GM10847 (cell line): Measurements from ENCODE around the gene INSL3.

ENCODE experiments used
- POLR2A ChIP-seq: IDR thresholded peaks from 2 replicates; pipeline ENCODE4 v1.6.1; 2011; ENCODE audit not compliant: insufficient read length; ENCODE audit errors: extremely low read depth

INSL3 gene

DNA sequence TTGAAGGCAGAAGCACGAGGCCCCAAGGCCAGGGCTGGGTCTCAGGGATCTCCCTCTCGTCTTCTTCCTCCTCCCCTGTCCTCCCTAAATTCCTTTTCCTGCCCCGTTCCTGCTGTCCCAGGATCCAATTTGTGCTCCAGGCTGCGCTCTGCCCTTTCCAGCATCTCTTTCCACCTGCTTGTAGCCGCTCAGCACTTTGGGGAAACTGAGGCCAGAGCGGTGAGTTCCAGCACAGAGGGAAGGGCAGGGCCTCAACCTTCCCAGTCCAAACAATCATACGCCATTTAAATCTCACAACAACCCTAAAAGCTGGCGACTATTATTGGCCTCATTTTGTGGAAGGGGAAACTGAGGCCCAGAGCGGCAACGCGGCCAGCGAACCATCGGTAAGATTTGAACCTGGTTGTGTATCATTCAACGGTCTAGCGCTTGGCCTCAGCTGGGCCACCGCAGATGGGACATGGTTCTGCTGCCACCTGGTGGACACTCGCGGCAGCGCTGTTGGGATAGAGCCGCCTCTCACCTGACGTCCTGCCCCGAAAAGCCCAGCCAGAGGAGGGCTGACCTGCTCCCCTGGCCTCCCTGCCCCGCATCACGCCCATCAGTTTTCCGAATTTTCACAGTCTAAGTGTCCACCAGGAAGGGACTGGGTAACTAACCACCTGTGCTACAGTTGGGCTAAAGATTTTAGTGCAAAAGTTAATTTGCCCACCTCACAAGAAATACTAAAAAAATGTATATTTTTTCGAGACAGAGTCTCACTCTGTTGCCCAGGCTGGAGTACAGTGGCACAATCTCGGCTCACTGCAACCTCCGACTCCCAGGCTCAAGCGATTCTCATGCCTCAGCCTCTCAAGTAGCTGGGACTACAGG, 34.2 kb upstream of the INSL3 start:
- no peak for TF ChIP-seq POLR2A

DNA sequence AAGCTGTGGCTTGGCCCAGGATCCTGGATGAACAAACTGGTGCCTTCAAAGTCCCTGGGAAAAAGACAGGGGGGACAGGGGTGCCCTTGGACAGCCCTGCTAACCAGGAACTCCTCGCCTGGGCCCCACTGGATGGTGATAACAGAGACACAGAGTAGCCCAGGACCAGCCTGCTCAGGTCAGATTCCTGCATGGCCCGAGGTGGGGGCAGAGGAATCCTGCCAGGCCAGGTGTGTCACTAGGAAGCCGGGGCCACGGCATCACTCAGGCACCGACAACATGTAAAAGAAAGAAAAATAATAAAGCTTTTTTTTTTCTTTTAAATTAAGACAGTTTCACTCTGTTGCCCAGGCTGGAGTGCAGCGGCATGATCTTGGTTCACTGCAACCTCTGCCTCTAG, 32.7 kb upstream of the INSL3 start:
- no peak for TF ChIP-seq POLR2A

DNA sequence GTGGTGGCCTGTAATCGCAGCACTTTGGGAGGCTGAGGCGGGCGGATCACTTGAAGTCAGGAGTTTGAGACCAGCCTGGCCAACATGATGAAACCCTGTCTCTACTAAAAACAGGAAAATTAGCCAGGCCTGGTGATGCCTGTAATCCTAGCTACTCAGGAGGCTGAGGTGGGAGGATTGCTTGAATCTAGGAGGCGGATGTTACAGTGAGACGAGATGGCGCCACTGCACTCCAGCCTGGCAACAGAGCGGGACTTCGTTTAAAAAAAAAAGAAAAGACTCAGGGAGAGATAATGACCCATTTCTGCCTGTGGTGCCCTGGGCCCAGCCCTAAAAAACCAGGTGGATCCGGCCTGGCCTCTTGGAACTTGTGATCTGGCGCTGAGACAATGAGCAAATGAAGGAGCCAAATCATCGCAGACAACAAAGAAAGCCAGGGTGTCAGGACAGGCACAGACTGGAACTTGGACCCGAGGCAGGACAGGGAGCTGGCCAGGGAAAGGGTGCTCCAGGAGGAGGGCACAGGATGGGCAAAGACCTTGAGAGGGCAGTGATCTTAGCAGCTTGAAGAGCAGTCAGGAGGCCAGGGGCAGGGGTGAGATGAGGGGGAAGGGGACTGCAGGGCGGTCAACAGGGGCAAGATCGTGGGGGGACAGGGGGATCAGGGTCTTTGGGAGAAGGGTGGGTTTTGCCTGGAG, 27.4 kb upstream of the INSL3 start:
- TF ChIP-seq POLR2A = no peak

DNA sequence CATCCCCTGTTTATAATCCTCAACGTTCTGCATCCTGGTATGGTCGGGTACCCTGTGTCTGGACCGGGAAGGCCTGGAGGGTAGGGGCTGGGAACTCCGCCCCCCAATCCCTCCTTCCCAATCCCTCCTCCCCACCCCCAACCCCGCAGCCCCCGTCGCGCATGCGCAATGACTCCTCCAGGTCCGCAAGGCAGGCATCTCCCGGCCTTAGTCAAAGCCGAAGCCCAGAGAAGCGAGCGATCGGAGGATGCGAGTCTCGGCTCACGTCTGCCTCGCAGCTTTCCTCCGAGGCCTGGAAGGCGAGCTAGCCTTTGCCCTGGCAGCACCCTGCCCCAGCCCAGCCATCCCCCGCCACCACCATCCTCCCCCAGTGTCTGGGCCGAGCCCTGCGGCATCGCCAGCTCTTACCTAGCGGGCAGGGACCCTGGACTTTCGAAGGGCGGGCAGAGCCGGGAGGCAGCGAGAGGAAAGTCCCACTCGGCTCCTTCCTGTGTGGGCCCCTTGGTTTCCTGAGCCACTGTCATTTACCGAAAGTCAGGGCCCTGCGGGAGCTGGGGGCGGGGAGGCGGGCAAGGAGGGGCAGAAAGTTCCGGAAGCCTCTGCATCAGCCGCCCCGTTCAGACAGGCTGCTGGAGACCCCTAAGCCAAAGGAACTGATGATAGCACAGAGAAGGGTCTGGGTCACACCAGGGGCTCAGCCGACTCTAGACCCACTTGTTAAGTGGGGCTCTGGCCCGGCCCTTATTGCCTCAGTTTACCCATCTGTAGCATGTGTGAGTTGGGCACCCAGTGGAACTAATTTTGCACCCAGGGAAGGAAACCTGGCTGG, 26.4 kb upstream of the INSL3 start, which contains the start of gene JAK3:
Gene JAK3, minus strand, starts transcription at position 445 of the 829 bp plus-strand sequence. CDS start 3,565 bp downstream, outside the sequence.
- TF ChIP-seq POLR2A = peak; percentile 77

DNA sequence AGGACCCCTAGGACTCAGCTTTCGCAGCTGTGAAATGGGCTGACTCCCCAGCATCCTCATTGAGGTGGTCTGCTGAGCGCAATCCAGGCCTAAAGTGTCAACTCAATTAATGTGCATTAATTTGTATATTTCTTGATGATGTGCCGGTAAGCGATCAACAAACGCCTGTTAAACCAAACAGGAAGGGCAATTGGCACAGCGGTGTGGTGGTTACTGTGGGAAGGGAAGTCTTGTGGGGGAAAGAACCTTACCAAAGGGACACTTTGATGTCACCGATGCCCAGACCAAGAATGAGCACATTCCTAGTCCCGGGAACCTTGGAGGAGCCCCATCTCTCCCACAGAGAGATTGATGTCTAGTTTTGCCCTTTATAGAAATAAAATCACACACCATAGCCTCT, 24.8 kb upstream of the INSL3 start:
- TF ChIP-seq POLR2A = no peak

DNA sequence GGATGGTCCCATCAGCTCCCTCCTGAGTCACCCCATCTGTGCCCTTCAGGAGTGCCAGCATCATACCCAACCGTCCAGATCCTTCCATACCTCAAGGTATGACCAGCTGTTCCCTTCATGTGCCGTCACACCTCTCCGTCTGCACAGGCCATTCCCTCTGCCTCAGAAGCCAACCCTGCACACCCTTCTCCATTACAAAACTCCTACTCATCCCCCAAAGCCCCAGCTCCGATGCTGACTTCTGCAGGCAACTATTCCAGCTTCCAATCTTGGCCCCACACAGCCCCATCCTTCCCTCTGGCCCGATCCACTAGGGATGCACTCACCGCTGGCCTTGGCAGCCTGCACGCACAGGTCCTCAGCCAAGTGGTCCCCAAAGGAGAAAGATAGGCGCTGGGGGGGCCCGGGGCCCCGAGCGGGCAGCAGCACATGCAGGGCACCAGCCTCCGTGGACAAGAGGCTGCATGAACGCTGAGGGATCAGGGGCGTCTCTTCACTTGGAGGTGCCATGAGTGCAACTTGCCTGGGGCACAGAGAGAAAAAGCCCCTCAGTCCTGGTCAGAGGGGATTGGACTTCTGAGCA, 22.7 kb upstream of the INSL3 start:
- no peak for TF ChIP-seq POLR2A

DNA sequence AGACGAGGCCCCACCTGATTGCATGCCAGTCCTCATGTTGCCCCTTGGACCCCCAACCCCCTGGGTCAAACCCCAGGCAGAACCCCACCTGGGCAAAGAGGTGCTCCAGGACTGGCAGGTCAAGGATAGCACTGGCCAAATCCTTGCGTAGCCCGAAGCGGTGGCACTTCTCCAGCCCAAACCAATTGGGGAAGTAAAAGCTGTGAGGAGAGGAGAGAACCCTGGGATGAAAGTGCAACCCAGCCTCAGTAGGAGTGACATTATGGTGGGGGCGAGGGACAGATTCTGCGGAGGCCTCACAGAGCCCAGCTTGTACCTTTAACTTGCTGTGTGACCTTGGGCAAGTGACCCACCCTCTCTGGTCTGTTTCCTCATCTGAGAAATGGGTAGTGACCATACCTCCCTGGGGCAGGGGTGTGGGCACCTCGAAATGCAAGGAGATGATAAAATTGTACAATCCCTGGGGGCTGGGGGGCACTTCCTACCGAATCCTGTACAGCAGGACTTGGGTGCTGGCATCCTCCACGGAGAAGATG, 22.0 kb upstream of the INSL3 start:
- no peak for TF ChIP-seq POLR2A

DNA sequence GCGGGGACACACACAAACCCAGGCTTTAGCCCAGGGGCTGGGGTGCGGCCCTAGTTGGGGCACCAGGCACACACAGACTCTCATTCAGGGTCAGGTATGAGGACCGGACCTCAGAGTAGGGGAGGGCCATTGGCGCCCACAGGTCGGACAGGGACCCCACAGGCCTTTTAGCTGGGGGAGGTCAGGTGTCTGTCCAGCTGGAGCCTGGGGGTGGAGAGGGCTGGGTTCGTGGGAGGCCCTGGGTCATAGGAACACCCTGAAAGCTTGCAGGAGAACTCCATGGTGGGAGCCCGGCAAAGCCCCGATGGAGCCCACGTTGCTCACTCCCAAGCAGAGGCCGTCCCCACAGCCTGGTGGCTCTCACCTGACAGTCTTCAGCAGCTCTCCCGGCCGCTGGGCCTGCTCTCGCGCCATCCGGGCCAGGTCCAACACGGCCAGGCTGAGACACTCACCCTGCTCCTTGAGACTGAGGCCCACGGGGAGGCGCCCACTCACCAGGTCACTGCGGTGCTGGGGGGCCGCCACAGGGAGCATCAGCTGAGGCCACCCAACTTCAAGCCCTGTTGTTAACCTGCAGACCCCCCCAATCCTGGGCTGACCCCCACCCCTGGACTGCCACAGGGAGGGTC, 21.5 kb upstream of the INSL3 start:
- no peak for TF ChIP-seq POLR2A

DNA sequence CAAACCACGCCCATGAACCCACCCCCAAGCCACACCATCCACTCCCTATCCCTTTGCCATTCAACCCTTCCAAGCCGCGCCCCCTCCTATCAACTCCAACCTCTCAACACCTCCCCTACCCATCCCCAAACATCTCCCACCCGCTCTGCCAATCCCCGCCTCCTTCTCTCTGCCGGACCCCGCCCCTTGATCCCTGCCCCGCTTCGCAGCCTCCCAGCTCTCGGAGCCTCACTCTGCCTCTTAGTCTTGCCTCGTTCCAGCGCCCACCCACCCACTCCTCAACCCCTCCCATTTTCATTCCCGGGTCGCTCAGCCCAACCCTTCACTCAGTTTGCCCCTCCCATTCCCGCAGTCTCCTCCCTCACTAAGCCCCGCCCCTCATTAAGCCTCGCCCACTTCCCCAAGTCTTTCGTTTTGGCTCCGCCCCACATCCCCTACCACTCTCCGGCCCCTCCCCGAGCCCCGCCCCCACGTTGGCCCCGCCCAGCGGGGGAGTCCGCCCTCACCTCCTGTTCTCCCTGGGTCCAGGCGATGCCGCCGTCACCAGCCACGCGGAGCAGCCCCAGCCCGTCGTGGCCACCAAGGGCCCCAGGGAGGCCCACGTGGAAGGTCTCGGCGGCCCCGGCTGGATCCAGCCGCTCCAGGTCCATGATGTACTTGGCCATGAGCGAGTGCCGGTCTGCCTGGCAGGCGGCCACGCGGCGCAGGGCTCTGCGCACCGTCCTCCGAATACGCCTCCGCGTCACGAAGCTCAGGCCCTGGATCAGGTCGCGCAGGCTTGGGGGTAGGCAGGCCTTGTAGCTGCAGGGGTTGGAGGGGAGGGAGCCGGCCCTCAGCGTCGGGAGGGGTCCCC, 20.7 kb upstream of the INSL3 start:
- TF ChIP-seq POLR2A = no peak

DNA sequence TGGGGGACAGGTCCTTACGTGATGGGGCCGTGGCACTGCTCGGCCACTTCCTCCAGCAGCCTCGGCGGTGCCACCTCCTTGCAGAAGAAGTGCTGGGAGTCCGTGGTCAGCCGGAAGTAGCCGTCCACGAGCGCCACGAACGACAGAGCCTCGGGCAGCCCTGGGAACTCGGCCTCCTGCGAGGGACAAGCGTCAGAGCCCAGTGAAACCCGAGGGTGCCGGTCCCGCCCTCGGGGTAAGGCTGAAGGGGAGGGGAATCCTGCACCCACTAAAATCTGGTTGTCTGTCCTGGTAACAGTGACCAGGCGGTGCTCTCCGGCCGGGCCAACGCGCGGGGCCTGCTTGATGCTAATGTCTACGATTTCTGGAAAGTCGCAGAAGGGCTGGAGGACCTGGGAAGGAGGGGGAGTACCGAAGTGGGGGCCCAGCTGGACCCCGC, 20.1 kb upstream of the INSL3 start:
- no peak for TF ChIP-seq POLR2A

DNA sequence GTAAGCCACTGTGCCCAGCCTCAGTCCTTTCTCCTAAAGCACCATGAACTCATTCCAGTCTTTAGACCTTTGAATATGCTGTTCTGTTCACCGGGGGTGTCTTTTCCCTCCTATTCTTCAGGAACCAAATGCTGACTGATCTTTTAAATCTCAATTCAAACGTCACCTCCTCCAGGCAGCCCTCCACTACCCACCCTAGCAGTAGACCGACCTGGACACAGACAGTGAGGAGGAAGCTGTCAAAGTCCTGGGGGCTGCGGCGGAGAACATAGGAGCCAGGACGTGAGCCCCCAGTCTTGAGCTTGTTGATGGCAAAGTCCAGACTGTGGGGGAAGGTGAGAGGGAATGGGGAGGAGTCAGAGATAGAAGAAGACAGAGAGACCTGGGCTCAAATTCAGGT, 18.7 kb upstream of the INSL3 start:
- no peak for TF ChIP-seq POLR2A

DNA sequence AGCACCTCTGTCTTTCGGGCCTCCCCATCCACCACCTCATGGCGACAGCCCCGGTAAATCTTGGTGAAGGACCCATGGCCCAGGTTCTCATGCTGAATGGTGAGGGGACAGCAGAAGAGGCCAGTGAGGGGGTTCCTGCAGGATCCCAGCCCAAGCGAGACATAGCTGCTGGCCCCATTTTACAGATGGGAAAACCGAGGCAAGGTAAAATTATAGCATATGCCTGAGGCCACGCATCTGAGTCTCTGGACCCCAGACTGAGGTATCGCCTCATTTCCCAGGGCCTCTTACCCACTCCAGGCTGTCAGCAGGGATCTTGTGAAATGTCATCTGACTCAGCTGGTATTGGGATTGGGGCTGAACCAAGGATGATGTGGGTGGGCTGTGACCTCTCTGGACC, 16.7 kb upstream of the INSL3 start:
- no peak for TF ChIP-seq POLR2A

DNA sequence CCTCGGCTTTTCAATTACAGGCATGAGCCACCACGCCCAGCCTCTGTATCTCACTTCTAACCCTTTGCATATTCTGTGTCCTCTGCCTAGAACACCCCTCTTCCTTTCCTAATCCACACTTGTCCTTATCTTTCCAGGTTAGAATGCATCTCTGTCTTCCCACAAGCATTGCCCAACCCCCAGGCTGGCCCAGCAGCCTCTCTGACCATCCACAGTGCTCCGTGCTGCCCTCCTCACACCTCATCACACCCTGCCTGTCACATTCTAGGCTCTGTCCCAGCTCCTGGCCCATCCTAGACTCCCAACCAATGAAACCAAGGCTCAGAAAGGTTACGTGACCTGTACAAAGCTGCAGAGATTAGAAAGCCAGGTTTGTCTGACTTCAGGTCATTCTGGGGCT, 15.2 kb upstream of the INSL3 start:
- no peak for TF ChIP-seq POLR2A
